Naive thymus-derived CD4-positive, alpha-beta T cell (primary cell): ENCODE measurements around the gene GRK5. TPM values are rescaled to one million over a fixed set of nuclear protein-coding genes. Genes with fewer than 3 reads are reported as not detected.

Experiments
- ATAC-seq: fragments of 150-1000 bp; cut with Tn5 transposase; 2 replicates; pipeline ENCODE4 v1.10.0; 2021; ENCODE audit warnings: mild to moderate bottlenecking, moderate library complexity
- CTCF ChIA-PET: fragments of 350-600 bp; sonication (Branson Sonifier 250); formaldehyde crosslinking; loops from one replicate; lab custom pipeline; 2021; ENCODE audit warnings: antibody characterized with exemption; lab: Charles Lee
- POLR2A ChIA-PET: fragments of 350-600 bp; sonication (Branson Sonifier 250); formaldehyde crosslinking; loops from one replicate; lab custom pipeline; 2021; ENCODE audit warnings: antibody characterized with exemption, inconsistent platforms; lab: Charles Lee
- DNase-seq, 9 donors: peaks; one replicate each; pipeline versions ENCODE4 v3.0.0 to v3.0.0-alpha.2; 2020 to 2022; ENCODE audit warnings: mixed read lengths in 1 of 9
- H3K27ac ChIP-seq: one replicate; pipeline ENCODE4 v1.7.0; 2013; ENCODE audit warnings: mild to moderate bottlenecking, low read depth, low read length, moderate library complexity
- H3K27me3 ChIP-seq, 2 donors: one replicate each; pipeline ENCODE4 v1.7.0; 2013; ENCODE audit warnings: low read length in 2 of 2, mild to moderate bottlenecking in 2 of 2, moderate library complexity in 2 of 2; ENCODE audit not compliant: control insufficient read depth in 2 of 2, insufficient read depth in 2 of 2
- H3K36me3 ChIP-seq, 3 experiments: 1 replicate in 2 of 3; 2 replicates in 1 of 3; pipeline ENCODE4 v1.7.0; 2013; ENCODE audit warnings: low read length in 3 of 3, mild to moderate bottlenecking in 3 of 3, moderate library complexity in 1 of 3; ENCODE audit not compliant: insufficient read depth in 3 of 3, control insufficient read depth in 2 of 3
- H3K4me1 ChIP-seq, 2 donors: one replicate each; pipeline ENCODE4 v1.7.0; 2013; ENCODE audit warnings: low read length in 2 of 2, mild to moderate bottlenecking in 2 of 2, moderate library complexity in 1 of 2; ENCODE audit not compliant: control insufficient read depth in 2 of 2, insufficient read depth in 2 of 2
- H3K4me3 ChIP-seq: 2 replicates; pipeline ENCODE4 v1.7.0; 2013; ENCODE audit warnings: mild to moderate bottlenecking, low read length
- H3K9me3 ChIP-seq, 3 experiments: 1 replicate in 2 of 3; 2 replicates in 1 of 3; pipeline ENCODE4 v1.7.0; 2013; ENCODE audit warnings: low read length in 3 of 3; ENCODE audit not compliant: control insufficient read depth in 2 of 3
- H3K27ac Mint-ChIP-seq, 9 donors: one replicate each; pipeline ENCODE4 v1.8.0; 2020 to 2022; ENCODE audit warnings: mixed read lengths in 9 of 9, mild to moderate bottlenecking in 8 of 9, moderate library complexity in 5 of 9, inconsistent platforms in 2 of 9
- H3K27me3 Mint-ChIP-seq, 5 donors: one replicate each; pipeline ENCODE4 v1.8.0; 2021 to 2022; ENCODE audit warnings: mixed read lengths in 5 of 5, mild to moderate bottlenecking in 1 of 5
- H3K36me3 Mint-ChIP-seq, 5 donors: one replicate each; pipeline ENCODE4 v1.8.0; 2020 to 2022; ENCODE audit warnings: mixed read lengths in 5 of 5, mild to moderate bottlenecking in 3 of 5, inconsistent platforms in 1 of 5
- H3K4me1 Mint-ChIP-seq, 7 donors: one replicate each; pipeline ENCODE4 v1.8.0; 2020 to 2022; ENCODE audit warnings: mixed read lengths in 7 of 7, mild to moderate bottlenecking in 3 of 7, inconsistent platforms in 1 of 7
- H3K4me3 Mint-ChIP-seq, 10 donors: one replicate each; pipeline ENCODE4 v1.8.0; 2020 to 2022; ENCODE audit warnings: mild to moderate bottlenecking in 10 of 10, mixed read lengths in 10 of 10, moderate library complexity in 6 of 10, inconsistent platforms in 2 of 10
- H3K9me3 Mint-ChIP-seq, 11 donors: one replicate each; pipeline ENCODE4 v1.8.0; 2020 to 2022; ENCODE audit warnings: mixed read lengths in 11 of 11, mild to moderate bottlenecking in 4 of 11, inconsistent platforms in 1 of 11, moderate library complexity in 1 of 11
- intact Hi-C, 2 donors: fragments of 100-400 bp; cut with micrococcal nuclease; formaldehyde crosslinking; loops; one replicate each; pipeline ENCODE4 v1.15.1; 2023
- polyA plus RNA-seq, 2 donors: library from polyadenylated mRNA; unstranded; fragments of 300-500 nt; fragmentation: Illumina TruSeq; gene quantifications; one replicate each; pipeline ENCODE4 v1.2.3, GENCODE V29; 2021
- total RNA-seq, 6 experiments: library from RNA in 5 of 6; stranded (reverse) in 5 of 6; gene quantifications; 1 replicate in 5 of 6; 2 replicates in 1 of 6; pipeline ENCODE4 v1.2.3 and lab custom pipeline; 2021 to 2026

GRK5 gene
- total and polyA plus RNA-seq, 7 experiments from 2014 or later, result 16.4 to 45.2 (median 30.3) TPM

DNA sequence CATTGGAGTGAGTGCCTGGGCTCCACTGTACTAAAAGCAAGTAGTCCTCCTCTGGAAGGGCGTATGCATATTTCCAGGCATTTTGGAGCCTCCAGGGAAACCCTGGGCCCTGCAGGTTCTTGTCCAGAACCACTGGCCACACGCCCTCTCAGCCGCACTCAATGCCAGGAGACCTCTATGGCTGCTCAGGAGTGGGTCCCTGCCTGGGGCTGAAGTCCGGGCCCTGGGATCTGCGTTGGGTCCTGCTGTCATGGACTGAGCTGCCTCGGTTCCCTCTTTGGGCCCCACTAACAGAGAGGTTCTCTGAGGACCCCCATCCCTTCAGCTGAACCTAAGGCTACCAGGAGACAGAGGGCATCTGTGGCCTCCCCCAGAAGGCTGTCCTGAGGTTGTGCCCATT lies 58.3 kb downstream of the GRK5 start:
- ChIA-PET POLR2A (interaction anchor here (3.4 kb wide), 1 partner anchor 41 kb away, joined by 15 read pairs; no protein-coding TSS in a partner anchor), CTCF (no interaction called here)
- no peak overlapping the region for H3K4me3 Mint-ChIP-seq
- H3K27me3 Mint-ChIP-seq, result no peaks in the 10 kb centered on the region
- no peaks in the 10 kb centered on the region for H3K27me3 ChIP-seq
- peaks cover 31 to 35% of the 10 kb centered on the region in 2 donors for H3K4me1 ChIP-seq
- peaks cover 0 to 7% (median 0%) of the 10 kb centered on the region in 3 experiments for H3K36me3 ChIP-seq
- no peak overlapping the region for H3K27ac ChIP-seq
- peaks cover 18 to 48% (median 44%) of the 10 kb centered on the region in 7 donors for H3K4me1 Mint-ChIP-seq
- peaks cover 0 to 24% (median 5%) of the 10 kb centered on the region in 5 donors for H3K36me3 Mint-ChIP-seq
- H3K27ac Mint-ChIP-seq, result peak overlapping the region in 8 of 9 donors; percentile 34 to 97 (median 76)
- DNase-seq, result no peak
- no peak overlapping the region for H3K4me3 ChIP-seq
- no peaks in the 10 kb centered on the region for H3K9me3 ChIP-seq
- ATAC-seq, result no peak
- peaks cover 0 to 2% (median 0%) of the 10 kb centered on the region in 11 donors for H3K9me3 Mint-ChIP-seq
- intact Hi-C loops, result no loop called here

DNA sequence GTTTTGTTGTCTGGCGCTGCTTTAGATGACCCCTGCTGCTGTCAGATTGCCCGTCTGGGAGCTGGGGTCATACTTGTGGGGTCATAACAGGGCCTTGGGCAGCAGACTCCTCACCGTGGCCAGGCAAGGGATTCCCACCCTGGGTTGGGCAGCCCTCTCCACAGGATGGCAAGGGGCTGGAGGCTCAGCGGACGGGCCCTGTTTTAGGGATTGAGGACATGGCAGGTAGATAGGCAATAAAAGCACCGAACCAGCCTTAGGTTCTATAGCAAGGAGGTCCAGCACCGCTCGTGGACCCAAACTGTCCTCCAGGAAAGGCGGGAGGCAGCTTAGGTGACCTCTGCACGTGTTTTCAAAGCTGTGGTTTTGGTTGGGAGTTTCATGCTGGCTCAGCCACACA lies 60.0 kb downstream of the GRK5 start:
- Mint-ChIP-seq H3K4me1 (peaks cover 28 to 65% (median 59%) of the 10 kb centered on the region in 7 donors), H3K27ac (peak overlapping the region; percentile 92 to 100 (median 98)), H3K36me3 (peaks cover 0 to 20% (median 5%) of the 10 kb centered on the region in 5 donors), H3K9me3 (no peaks in the 10 kb centered on the region), H3K27me3 (no peaks in the 10 kb centered on the region), H3K4me3 (peak overlapping the region in 2 of 10 donors; percentile 31 to 59)
- Histone ChIP-seq H3K27ac (peak overlapping the region; percentile 96), H3K4me3 (no peak overlapping the region), H3K4me1 (peaks cover 43 to 48% of the 10 kb centered on the region in 2 donors), H3K27me3 (no peaks in the 10 kb centered on the region), H3K9me3 (no peaks in the 10 kb centered on the region), H3K36me3 (peaks cover 0 to 7% (median 0%) of the 10 kb centered on the region in 3 experiments)
- no peak for ATAC-seq
- no peak for DNase-seq
- intact Hi-C loops, result no loop called here
- ChIA-PET POLR2A (interaction anchor here (3.4 kb wide), 1 partner anchor 39 kb away, joined by 15 read pairs; no protein-coding TSS in a partner anchor), CTCF (no interaction called here)

DNA sequence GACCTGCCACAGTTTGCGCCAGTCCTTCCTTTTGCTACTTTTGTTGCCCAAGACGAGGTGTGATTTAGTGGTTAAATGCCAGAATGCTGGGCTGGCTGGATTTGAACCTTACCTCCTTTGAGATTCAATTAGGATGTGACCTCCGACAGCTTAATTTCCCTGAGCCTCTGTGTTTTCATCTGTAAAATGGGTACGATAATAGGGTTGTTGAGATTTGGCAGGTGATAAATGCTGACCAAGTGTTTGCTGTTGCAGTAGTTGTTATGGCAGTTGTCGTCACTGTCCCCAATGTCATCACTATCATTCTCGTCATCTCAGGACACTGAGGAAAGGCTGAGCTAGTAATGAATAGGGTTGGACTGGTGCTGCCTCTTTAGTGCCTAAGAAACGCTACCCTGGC lies 61.1 kb downstream of the GRK5 start:
- Histone ChIP-seq H3K27me3 (no peaks in the 10 kb centered on the region), H3K36me3 (peaks cover 0 to 7% (median 0%) of the 10 kb centered on the region in 3 experiments), H3K4me3 (peak overlapping the region; percentile 5), H3K4me1 (peaks cover 43 to 48% of the 10 kb centered on the region in 2 donors), H3K9me3 (no peaks in the 10 kb centered on the region), H3K27ac (peak overlapping the region; percentile 96)
- no peaks in the 10 kb centered on the region for H3K27me3 Mint-ChIP-seq
- no peak for DNase-seq
- ChIA-PET CTCF (no interaction called here), POLR2A (interaction anchor here (0.9 to 3.4 kb wide), 4 partner anchors 25 to 56 kb away, joined by 3 to 15 read pairs (median 6); no protein-coding TSS in a partner anchor)
- peak overlapping the region; percentile 39 to 77 (median 64) for H3K4me3 Mint-ChIP-seq
- H3K36me3 Mint-ChIP-seq, result peaks cover 0 to 20% (median 5%) of the 10 kb centered on the region in 5 donors
- H3K4me1 Mint-ChIP-seq, result peaks cover 29 to 73% (median 64%) of the 10 kb centered on the region in 7 donors
- intact Hi-C loops, result loop anchor here in 1 of 2 donors (2.0 kb wide), 1 partner anchor 136 kb away; no protein-coding TSS in a partner anchor
- H3K27ac Mint-ChIP-seq, result peak overlapping the region; percentile 92 to 100 (median 98)
- no peak for ATAC-seq
- no peaks in the 10 kb centered on the region for H3K9me3 Mint-ChIP-seq

DNA sequence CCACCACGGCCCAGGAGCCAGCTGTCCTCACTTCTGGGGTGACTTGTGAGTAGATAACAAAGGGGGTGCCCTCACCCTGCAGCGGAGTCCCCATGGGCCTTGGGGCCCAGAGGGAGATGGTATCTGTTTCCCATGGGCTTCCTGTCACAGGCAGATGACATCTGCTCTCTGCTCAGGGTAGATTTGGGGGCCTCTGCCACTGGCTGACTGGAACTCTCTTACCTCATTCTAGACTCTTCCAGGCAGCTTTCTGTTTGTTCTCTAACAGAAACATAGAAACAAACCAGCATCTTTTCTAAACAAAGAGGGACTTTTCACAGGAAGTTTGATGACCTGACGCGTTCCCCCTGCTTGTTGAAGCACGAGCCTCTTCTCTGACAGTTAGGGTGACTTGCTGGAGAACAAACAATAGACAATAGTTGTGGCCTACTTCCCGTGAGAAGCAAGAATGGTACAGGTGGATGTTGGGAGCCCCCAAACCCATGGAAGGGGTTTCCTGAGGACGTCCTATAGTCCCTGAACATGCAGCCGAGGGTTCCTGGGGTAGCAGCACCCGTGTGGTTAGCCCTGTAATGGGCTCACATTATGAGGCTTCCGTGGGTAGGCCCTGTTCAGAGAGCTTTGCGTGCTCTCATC lies 61.6 kb downstream of the GRK5 start:
- intact Hi-C loops, result loop anchor here (1.0 to 2.0 kb wide), 5 partner anchors 17 to 136 kb away; no protein-coding TSS in a partner anchor
- Histone ChIP-seq H3K4me3 (peak overlapping the region; percentile 20), H3K9me3 (no peaks in the 10 kb centered on the region), H3K4me1 (peaks cover 43 to 48% of the 10 kb centered on the region in 2 donors), H3K36me3 (peaks cover 0 to 7% (median 0%) of the 10 kb centered on the region in 3 experiments), H3K27ac (peak overlapping the region; percentile 96), H3K27me3 (no peaks in the 10 kb centered on the region)
- ChIA-PET POLR2A (interaction anchor here (0.6 to 3.4 kb wide), 5 partner anchors 24 to 61 kb away, joined by 3 to 15 read pairs (median 5); no protein-coding TSS in a partner anchor), CTCF (interaction anchor here (0.7 kb wide), 2 partner anchors 70 to 156 kb away, joined by 4 read pairs; no protein-coding TSS in a partner anchor)
- no peaks in the 10 kb centered on the region for H3K27me3 Mint-ChIP-seq
- H3K27ac Mint-ChIP-seq, result peak overlapping the region; percentile 92 to 100 (median 98)
- peak overlapping the region; percentile 52 to 77 (median 64) for H3K4me3 Mint-ChIP-seq
- no peaks in the 10 kb centered on the region for H3K9me3 Mint-ChIP-seq
- H3K36me3 Mint-ChIP-seq, result peaks cover 0 to 21% (median 5%) of the 10 kb centered on the region in 5 donors
- ATAC-seq, result peak; percentile 92
- peak; percentile 51 to 97 (median 89) for DNase-seq
- H3K4me1 Mint-ChIP-seq, result peaks cover 28 to 72% (median 64%) of the 10 kb centered on the region in 7 donors

DNA sequence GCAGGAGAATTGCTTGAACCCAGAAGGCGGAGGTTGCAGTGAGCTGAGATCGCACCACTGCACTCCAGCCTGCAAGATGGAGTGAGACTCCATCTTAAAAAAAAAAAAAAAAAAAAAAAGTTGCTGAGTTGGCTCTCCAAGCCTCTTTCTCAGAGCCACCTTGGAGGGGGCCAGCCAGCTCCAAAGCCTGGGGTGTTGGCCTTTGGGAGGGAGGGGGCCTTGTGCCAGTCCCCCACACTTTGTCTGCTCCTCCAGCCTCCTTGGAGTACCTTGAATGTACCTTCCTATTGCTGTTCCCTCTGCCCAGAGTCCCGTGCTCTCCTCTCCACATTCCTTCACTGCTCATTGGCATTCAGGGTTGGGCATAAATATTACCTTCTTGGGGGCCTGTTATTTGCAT lies 62.4 kb downstream of the GRK5 start:
- CTCF ChIA-PET, result interaction anchor here (0.7 kb wide), 2 partner anchors 71 to 155 kb away, joined by 4 read pairs; no protein-coding TSS in a partner anchor
- no peaks in the 10 kb centered on the region for H3K9me3 ChIP-seq
- H3K4me3 Mint-ChIP-seq, result peak overlapping the region; percentile 40 to 87 (median 64)
- H3K4me1 ChIP-seq, result peaks cover 43 to 49% of the 10 kb centered on the region in 2 donors
- DNase-seq (no peak), ATAC-seq (no peak)
- intact Hi-C loops, result loop anchor here (1.0 to 2.0 kb wide), 5 partner anchors 17 to 137 kb away; no protein-coding TSS in a partner anchor
- H3K4me1 Mint-ChIP-seq, result peaks cover 31 to 72% (median 66%) of the 10 kb centered on the region in 7 donors
- POLR2A ChIA-PET, result interaction anchor here (2.2 kb wide), 1 partner anchor 32 kb away, joined by 6 read pairs; no protein-coding TSS in a partner anchor
- no peaks in the 10 kb centered on the region for H3K27me3 ChIP-seq
- peak overlapping the region; percentile 92 to 100 (median 98) for H3K27ac Mint-ChIP-seq
- no peak overlapping the region for H3K4me3 ChIP-seq
- no peaks in the 10 kb centered on the region for H3K9me3 Mint-ChIP-seq
- H3K27me3 Mint-ChIP-seq, result no peaks in the 10 kb centered on the region
- peak overlapping the region; percentile 96 for H3K27ac ChIP-seq
- H3K36me3 ChIP-seq, result peaks cover 0 to 7% (median 0%) of the 10 kb centered on the region in 3 experiments
- peaks cover 0 to 19% (median 0%) of the 10 kb centered on the region in 5 donors for H3K36me3 Mint-ChIP-seq

DNA sequence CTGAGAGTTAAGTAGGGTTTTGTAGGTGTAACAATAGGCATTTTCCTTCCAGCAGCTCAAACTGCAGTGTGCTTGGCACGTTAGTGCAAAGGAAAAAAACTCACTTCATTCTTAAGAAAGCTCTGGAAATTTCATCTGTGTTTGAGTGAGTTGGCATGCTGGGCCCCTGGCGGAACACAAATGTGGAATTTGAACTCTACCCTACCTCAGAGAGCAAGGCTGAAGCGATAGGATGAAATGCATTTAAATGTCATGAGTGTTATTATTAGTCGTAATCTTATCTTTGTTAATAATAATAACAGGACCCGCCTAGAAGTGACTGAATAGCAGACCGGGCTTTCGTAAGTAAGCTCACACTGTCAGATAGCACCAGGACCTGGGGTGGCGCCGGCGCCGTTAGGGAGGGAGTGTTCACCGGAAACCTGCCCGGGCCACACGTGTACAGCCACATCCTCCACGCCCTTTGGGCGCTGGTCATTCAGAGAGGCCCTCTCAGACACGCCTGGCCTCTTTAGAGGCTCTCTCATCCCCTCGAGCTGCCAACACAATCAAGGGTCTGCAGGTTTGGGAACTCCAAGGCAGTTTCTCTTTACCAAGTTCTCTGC lies 63.5 kb downstream of the GRK5 start:
- Histone ChIP-seq H3K27ac (peak overlapping the region; percentile 96), H3K4me3 (peak overlapping the region; percentile 17), H3K4me1 (peaks cover 48 to 56% of the 10 kb centered on the region in 2 donors), H3K27me3 (no peaks in the 10 kb centered on the region), H3K9me3 (no peaks in the 10 kb centered on the region), H3K36me3 (peaks cover 0 to 2% (median 0%) of the 10 kb centered on the region in 3 experiments)
- H3K4me1 Mint-ChIP-seq, result peaks cover 34 to 80% (median 77%) of the 10 kb centered on the region in 7 donors
- H3K9me3 Mint-ChIP-seq, result no peaks in the 10 kb centered on the region
- peaks cover 0 to 14% (median 0%) of the 10 kb centered on the region in 5 donors for H3K36me3 Mint-ChIP-seq
- peak overlapping the region; percentile 21 to 87 (median 66) for H3K4me3 Mint-ChIP-seq
- DNase-seq (peak in 1 of 9 donors; percentile 34), ATAC-seq (peak; percentile 36)
- ChIA-PET POLR2A (interaction anchor here (0.6 kb wide), 1 partner anchor 178 kb away, joined by 3 read pairs; no protein-coding TSS in a partner anchor), CTCF (interaction anchor here (2.0 kb wide), 1 partner anchor 64 kb away, joined by 6 read pairs; the partner anchor contains the start of gene GRK5)
- H3K27me3 Mint-ChIP-seq, result no peaks in the 10 kb centered on the region
- intact Hi-C loops, result no loop called here
- peak overlapping the region; percentile 92 to 100 (median 97) for H3K27ac Mint-ChIP-seq
